Hepatocyte (in vitro differentiated cells): ENCODE data around the gene CPNE1. TPM values are rescaled to one million over a fixed set of nuclear protein-coding genes. Genes with fewer than 3 reads are reported as not detected.
"Not testable (repeated sequence)": the region's sequence is repeated elsewhere in the genome, so short reads cannot be mapped to it uniquely, and the experiment has no call there.

ENCODE experiments used
- DNase-seq: peaks from one replicate; pipeline ENCODE4 v3.0.0-alpha.2; 2016; ENCODE audit warnings: low spot score
- H2AFZ ChIP-seq: fragments of 200-600 bp; sonication (generic); 2 replicates; pipeline ENCODE4 v1.6.0; 2016; ENCODE audit warnings: antibody characterized with exemption, mild to moderate bottlenecking
- H3K27ac ChIP-seq: fragments of 200-600 bp; sonication (generic); 2 replicates; pipeline ENCODE4 v1.5.1; 2016; ENCODE audit warnings: mild to moderate bottlenecking
- H3K27me3 ChIP-seq: fragments of 200-600 bp; sonication (generic); 2 replicates; pipeline ENCODE4 v1.6.1; 2016
- H3K36me3 ChIP-seq: fragments of 200-600 bp; sonication (generic); replicated peaks from 2 replicates; pipeline ENCODE4 v1.5.1; 2016; ENCODE audit warnings: low read depth; ENCODE audit not compliant: insufficient read depth
- H3K4me1 ChIP-seq: fragments of 200-600 bp; sonication (generic); 2 replicates; pipeline ENCODE4 v1.5.1; 2016; ENCODE audit warnings: mild to moderate bottlenecking, moderate library complexity; ENCODE audit not compliant: insufficient read depth
- H3K4me2 ChIP-seq: fragments of 200-600 bp; sonication (generic); 2 replicates; pipeline ENCODE4 v1.6.0; 2016
- H3K4me3 ChIP-seq: fragments of 200-600 bp; sonication (generic); 2 replicates; pipeline ENCODE4 v1.5.1; 2016; ENCODE audit warnings: mild to moderate bottlenecking
- H3K79me2 ChIP-seq: fragments of 200-600 bp; sonication (generic); 2 replicates; pipeline ENCODE4 v1.6.0; 2017; ENCODE audit warnings: mild to moderate bottlenecking
- H3K9me2 ChIP-seq: fragments of 200-600 bp; sonication (generic); replicated peaks from 2 replicates; pipeline ENCODE4 v1.6.0; 2017; ENCODE audit warnings: mild to moderate bottlenecking; ENCODE audit not compliant: insufficient read depth
- H3K9me3 ChIP-seq: fragments of 200-600 bp; sonication (generic); 2 replicates; pipeline ENCODE4 v1.5.1; 2016; ENCODE audit warnings: low read depth, mild to moderate bottlenecking
- H4K20me1 ChIP-seq: fragments of 200-600 bp; sonication (generic); 2 replicates; pipeline ENCODE4 v1.6.0; 2016; ENCODE audit warnings: mild to moderate bottlenecking; ENCODE audit not compliant: insufficient read depth, poor library complexity, severe bottlenecking
- EZH2 ChIP-seq: fragments of 200-600 bp; sonication (generic); IDR thresholded peaks from 2 replicates; pipeline ENCODE4 v1.6.1; 2016; ENCODE audit warnings: antibody characterized with exemption, mild to moderate bottlenecking, borderline replicate concordance
- EZH2phosphoT487 ChIP-seq: fragments of 200-600 bp; sonication (generic); IDR thresholded peaks from one replicate; pipeline ENCODE4 v1.6.1; 2018; ENCODE audit warnings: antibody characterized with exemption, mild to moderate bottlenecking, low read depth, moderate library complexity; ENCODE audit not compliant: unreplicated experiment, severe bottlenecking
- WGBS: methylation state at CpG from one replicate; pipeline ENCODE4 v1.1.6; 2016; ENCODE audit warnings: low lambda C conversion rate; ENCODE audit errors: missing lambda C conversion rate; 5-methylcytosine and 5-hydroxymethylcytosine counted together
- polyA plus RNA-seq: library from polyadenylated mRNA; unstranded; fragments of >200 nt; fragmentation: Nextera tagmentation; extraction: Ambion mirVana; gene quantifications from 2 replicates; pipeline ENCODE4 v1.2.1, GENCODE V29; 2016
- total RNA-seq: library from RNA; depleted of rRNA; stranded (reverse); fragments of >200 nt; gene quantifications from 2 replicates; pipeline ENCODE4 v1.2.3, GENCODE V29; 2014
- TF ChIP-seq, protein P1 (sequence below): fragments of 200-600 bp; sonication (generic); IDR thresholded peaks from 2 replicates; pipeline ENCODE4 v1.5.1; 2016; ENCODE audit warnings: antibody characterized with exemption, mild to moderate bottlenecking; ENCODE audit not compliant: poor library complexity

CPNE1 gene
- total RNA-seq (66.9 and 68.9 TPM in 2 replicates), polyA plus RNA-seq (91.1 and 93.4 TPM in 2 replicates)

DNA sequence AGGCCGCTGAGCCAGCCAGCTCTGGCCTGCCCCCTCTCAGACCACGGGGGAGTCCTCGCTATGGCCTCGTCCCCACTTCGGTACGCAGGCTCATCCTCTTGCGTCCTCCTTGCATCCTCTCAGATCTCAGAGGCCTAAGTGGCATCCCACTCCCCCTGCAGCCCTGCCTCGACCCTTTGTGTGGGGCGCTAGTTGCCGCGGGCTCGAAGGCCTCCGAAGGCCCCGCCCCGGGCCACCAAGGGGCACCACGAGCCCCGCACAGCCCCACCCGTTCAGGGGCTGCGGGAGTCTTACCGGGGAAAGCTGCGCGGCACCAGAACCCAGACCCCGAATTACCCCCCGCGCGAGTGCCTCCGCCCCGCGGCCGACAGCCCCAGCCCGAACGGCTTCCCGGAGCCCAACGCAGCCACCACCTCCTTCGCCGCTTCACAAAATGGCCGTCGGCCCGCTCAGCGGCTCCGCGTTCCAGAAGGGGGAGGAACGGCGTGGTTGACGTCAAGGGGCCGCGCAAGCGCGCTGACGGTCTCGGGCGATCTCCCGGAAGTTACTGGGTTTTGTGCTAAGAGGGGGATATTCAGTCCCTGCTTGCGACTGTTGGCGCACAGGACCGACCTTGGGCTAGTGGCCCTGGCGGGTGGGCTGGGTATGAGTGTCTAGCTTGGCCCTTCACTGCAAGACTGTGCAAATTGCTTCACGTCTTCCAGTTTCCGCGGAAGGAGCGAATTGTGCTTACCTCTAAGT, at the start of gene CPNE1, which contains the start of gene RBM12:
Gene CPNE1 (minus strand): TSS at position 435 of the 741 bp plus-strand sequence. CDS start 31,977 bp downstream, outside the sequence.
Gene RBM12 (minus strand): TSS at position 435 of the 741 bp plus-strand sequence. CDS start 9,578 bp downstream, outside the sequence.
- Histone ChIP-seq H3K9me2 (no peaks in the 10 kb centered on the region), H3K36me3 (no peaks in the 10 kb centered on the region), H3K27me3 (no peaks in the 10 kb centered on the region), H3K27ac (peak within 1 kb of the TSS; percentile 94), H3K9me3 (no peaks in the 10 kb centered on the region), H3K4me3 (peak within 1 kb of the TSS; percentile 94), H3K4me1 (peaks cover 15% of the 10 kb centered on the region), H3K79me2 (peaks cover 50% of the 10 kb centered on the region), H4K20me1 (peaks cover 42% of the 10 kb centered on the region), H3K4me2 (peak within 1 kb of the TSS; percentile 97), H2AFZ (peak within 1 kb of the TSS; percentile 81)
- peak; percentile 96 for DNase-seq
- whole genome bisulfite sequencing = under 1% methylated on average over 49 of the region's 61 CpGs
- TF ChIP-seq, protein P1, sequence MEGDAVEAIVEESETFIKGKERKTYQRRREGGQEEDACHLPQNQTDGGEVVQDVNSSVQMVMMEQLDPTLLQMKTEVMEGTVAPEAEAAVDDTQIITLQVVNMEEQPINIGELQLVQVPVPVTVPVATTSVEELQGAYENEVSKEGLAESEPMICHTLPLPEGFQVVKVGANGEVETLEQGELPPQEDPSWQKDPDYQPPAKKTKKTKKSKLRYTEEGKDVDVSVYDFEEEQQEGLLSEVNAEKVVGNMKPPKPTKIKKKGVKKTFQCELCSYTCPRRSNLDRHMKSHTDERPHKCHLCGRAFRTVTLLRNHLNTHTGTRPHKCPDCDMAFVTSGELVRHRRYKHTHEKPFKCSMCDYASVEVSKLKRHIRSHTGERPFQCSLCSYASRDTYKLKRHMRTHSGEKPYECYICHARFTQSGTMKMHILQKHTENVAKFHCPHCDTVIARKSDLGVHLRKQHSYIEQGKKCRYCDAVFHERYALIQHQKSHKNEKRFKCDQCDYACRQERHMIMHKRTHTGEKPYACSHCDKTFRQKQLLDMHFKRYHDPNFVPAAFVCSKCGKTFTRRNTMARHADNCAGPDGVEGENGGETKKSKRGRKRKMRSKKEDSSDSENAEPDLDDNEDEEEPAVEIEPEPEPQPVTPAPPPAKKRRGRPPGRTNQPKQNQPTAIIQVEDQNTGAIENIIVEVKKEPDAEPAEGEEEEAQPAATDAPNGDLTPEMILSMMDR = peak; percentile 4
- no peak for TF ChIP-seq EZH2

DNA sequence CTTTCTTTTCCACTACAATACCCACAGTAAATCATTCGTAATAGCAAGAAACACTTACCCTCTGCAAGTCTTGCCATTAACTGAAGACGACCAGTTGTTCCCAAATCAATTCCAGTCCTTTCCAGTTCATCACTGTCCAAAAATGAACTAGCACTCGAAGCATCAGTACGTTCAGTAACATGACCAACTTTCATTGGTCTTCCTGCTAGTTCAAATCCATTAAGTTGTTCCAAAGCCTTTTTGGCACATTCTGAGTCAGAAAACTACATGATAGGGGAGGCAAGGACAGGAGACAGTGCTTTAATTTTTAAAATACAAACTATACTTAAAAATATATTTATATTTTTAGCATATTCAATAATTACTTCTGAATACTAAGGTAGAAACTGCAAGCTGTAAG, 49.4 kb upstream of the CPNE1 start:
- H3K27ac ChIP-seq = no peak overlapping the region
- no peak for DNase-seq
- H3K9me3 ChIP-seq = no peaks in the 10 kb centered on the region
- H3K4me1 ChIP-seq = no peaks in the 10 kb centered on the region
- no peak overlapping the region for H3K4me2 ChIP-seq
- no peaks in the 10 kb centered on the region for H3K27me3 ChIP-seq
- H3K9me2 ChIP-seq = no peaks in the 10 kb centered on the region
- TF ChIP-seq EZH2phosphoT487 = no peak
- no peak for TF ChIP-seq EZH2
- TF ChIP-seq, protein P1 = no peak
- no peak overlapping the region for H3K4me3 ChIP-seq
- no peak overlapping the region for H2AFZ ChIP-seq
- H3K36me3 ChIP-seq = no peaks in the 10 kb centered on the region
- peaks cover 96% of the 10 kb centered on the region for H3K79me2 ChIP-seq
- peaks cover 100% of the 10 kb centered on the region for H4K20me1 ChIP-seq
- WGBS = 90% methylated on average over 4 of the region's 4 CpGs

DNA sequence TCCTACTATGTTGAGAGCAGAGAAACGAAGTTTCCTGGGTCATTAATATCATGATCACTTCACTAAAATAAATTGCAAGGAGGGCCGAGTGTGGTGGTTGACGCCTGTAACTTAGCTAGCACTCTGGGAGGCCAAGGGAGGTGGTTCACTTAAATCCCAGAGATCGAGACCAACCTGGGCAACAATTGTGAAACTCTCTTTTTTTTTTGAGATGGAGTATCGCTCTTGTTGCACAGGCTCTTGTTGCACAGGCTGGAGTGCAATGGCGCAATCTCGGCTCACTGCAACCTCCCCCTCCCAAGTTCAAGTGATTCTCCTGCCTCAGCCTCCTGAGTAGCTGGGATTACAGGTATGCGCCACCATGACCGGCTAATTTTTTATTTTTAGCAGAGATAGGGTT, 48.4 kb upstream of the CPNE1 start:
- not testable (repeated sequence) for H3K27ac ChIP-seq, H2AFZ ChIP-seq, DNase-seq, H3K36me3 ChIP-seq, H3K9me3 ChIP-seq, H3K4me2 ChIP-seq, H3K4me1 ChIP-seq, H3K9me2 ChIP-seq, H3K4me3 ChIP-seq, H3K27me3 ChIP-seq
- Histone ChIP-seq H3K79me2 (peaks cover 96% of the 10 kb centered on the region), H4K20me1 (peaks cover 99% of the 10 kb centered on the region)
- 95% methylated on average over 9 of the region's 9 CpGs for WGBS

DNA sequence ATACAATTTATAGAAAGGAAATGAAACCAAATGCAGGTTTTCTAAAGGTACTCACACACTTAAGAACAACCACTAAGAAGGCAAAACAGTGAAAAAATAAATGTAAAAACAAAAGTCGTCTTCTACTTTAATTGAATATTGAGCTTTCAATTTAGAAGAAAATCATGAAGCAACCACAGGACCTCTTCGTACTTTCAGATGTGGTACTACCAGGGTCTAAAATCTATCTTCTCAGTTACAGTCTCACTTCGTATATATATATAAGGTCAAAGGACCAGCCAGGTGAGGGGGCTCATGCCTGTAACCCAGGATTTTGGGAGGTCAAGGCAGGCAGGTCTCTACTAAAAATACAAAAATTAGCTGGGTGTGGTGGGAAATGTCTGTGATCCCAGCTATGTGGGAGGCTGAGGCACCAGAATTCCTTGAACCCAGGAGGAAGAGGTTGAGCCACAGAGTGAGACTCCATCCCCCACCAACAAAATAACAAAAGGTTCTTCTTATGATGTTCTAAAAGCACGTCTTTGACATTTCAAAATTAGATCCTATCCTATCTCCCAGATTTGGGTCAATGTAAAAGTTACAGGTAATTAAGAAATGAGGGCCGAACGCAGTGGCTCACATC, 47.0 kb upstream of the CPNE1 start:
- Histone ChIP-seq H3K79me2 (peaks cover 93% of the 10 kb centered on the region), H4K20me1 (peaks cover 99% of the 10 kb centered on the region), H3K9me2 (no peaks in the 10 kb centered on the region), H3K27ac (no peak overlapping the region), H2AFZ (no peak overlapping the region), H3K36me3 (peaks cover 3% of the 10 kb centered on the region), H3K4me2 (no peak overlapping the region), H3K4me3 (no peak overlapping the region), H3K4me1 (no peaks in the 10 kb centered on the region), H3K9me3 (no peaks in the 10 kb centered on the region), H3K27me3 (no peaks in the 10 kb centered on the region)
- WGBS = 94% methylated on average over 6 of the region's 6 CpGs
- DNase-seq = no peak
- TF ChIP-seq EZH2 = no peak
- TF ChIP-seq, protein P1 = no peak
- no peak for TF ChIP-seq EZH2phosphoT487
